Osteocyte (in vitro differentiated cells): ENCODE data around the gene CACNA1D. TPM values are rescaled to one million over a fixed set of nuclear protein-coding genes. Genes with fewer than 3 reads are reported as not detected.

Source experiments
- DNase-seq: peaks from one replicate; pipeline ENCODE4 v3.0.0; 2021; ENCODE audit warnings: mixed read lengths; ENCODE audit not compliant: unreplicated experiment; ENCODE audit errors: extremely low spot score
- H3K27ac Mint-ChIP-seq: one replicate; pipeline ENCODE4 v1.8.0; 2021; ENCODE audit warnings: mild to moderate bottlenecking, mixed read lengths; ENCODE audit not compliant: unreplicated experiment
- H3K27me3 Mint-ChIP-seq: one replicate; pipeline ENCODE4 v1.8.0; 2021; ENCODE audit warnings: mixed read lengths; ENCODE audit not compliant: unreplicated experiment
- H3K36me3 Mint-ChIP-seq: one replicate; pipeline ENCODE4 v1.8.0; 2021; ENCODE audit warnings: mixed read lengths; ENCODE audit not compliant: unreplicated experiment
- H3K4me1 Mint-ChIP-seq: one replicate; pipeline ENCODE4 v1.8.0; 2021; ENCODE audit warnings: mixed read lengths; ENCODE audit not compliant: unreplicated experiment
- H3K4me3 Mint-ChIP-seq: one replicate; pipeline ENCODE4 v1.8.0; 2021; ENCODE audit warnings: mild to moderate bottlenecking, moderate library complexity, mixed read lengths; ENCODE audit not compliant: unreplicated experiment
- H3K9me3 Mint-ChIP-seq: one replicate; pipeline ENCODE4 v1.8.0; 2021; ENCODE audit warnings: mixed read lengths; ENCODE audit not compliant: unreplicated experiment
- total RNA-seq: library from RNA; stranded (reverse); gene quantifications from 2 replicates; pipeline ENCODE4 v1.2.1, GENCODE V29; 2021
- TF ChIP-seq, protein P1 (sequence below): fragments of 200-600 bp; sonication (generic); IDR thresholded peaks from 2 replicates; pipeline ENCODE4 v1.5.0; 2021; ENCODE audit warnings: antibody characterized with exemption, mild to moderate bottlenecking, moderate library complexity

The CACNA1D gene
- total RNA-seq, 1 donor from 2014 or later: 0.48 TPM

DNA sequence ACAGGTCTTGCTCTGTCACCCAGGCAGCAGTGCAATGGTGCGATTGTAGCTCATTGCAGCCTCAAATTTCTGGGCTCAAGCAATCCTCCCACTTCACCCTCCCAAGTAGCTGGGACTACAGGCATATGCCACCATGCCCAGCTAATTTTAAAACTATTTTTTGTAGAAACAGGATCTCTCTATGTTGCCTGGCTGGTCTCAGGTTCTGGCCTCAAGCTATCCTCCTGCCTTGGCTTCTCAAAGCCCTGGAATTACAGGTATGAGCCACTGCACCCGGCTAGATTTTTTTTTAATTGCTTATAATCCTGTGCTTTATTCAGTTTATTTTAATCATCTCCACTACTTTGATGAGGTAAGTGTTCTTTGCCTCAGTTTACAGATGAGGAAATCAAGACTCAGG lies 195.3 kb downstream of the CACNA1D start:
- TF ChIP-seq, protein P1, sequence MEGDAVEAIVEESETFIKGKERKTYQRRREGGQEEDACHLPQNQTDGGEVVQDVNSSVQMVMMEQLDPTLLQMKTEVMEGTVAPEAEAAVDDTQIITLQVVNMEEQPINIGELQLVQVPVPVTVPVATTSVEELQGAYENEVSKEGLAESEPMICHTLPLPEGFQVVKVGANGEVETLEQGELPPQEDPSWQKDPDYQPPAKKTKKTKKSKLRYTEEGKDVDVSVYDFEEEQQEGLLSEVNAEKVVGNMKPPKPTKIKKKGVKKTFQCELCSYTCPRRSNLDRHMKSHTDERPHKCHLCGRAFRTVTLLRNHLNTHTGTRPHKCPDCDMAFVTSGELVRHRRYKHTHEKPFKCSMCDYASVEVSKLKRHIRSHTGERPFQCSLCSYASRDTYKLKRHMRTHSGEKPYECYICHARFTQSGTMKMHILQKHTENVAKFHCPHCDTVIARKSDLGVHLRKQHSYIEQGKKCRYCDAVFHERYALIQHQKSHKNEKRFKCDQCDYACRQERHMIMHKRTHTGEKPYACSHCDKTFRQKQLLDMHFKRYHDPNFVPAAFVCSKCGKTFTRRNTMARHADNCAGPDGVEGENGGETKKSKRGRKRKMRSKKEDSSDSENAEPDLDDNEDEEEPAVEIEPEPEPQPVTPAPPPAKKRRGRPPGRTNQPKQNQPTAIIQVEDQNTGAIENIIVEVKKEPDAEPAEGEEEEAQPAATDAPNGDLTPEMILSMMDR: no peak
- no peak overlapping the region for H3K27ac Mint-ChIP-seq
- no peak overlapping the region for H3K4me3 Mint-ChIP-seq
- H3K27me3 Mint-ChIP-seq: peaks cover 51% of the 10 kb centered on the region
- no peaks in the 10 kb centered on the region for H3K9me3 Mint-ChIP-seq
- DNase-seq: no peak
- H3K36me3 Mint-ChIP-seq: no peaks in the 10 kb centered on the region
- no peaks in the 10 kb centered on the region for H3K4me1 Mint-ChIP-seq

DNA sequence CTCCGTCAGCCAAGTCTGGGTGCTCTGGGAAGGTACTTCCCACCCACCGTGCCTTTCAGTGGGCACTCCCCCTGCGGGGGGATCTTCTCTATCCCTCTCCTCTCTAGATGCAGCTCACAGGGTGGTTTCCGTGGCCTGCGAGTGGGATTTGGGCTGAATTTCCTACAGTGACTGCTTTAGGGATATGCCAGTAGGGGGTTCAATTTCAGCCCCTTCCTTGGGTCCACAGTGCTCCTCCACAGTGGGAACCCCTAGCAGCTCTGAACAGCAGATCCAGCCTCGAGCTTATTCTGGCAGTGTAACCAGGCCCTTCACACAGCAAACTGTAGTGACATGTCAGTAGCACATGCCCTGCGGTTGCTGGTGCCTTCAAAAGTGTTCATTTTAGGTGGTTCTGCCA lies 196.1 kb downstream of the CACNA1D start:
- peaks cover 46% of the 10 kb centered on the region for H3K27me3 Mint-ChIP-seq
- H3K36me3 Mint-ChIP-seq: no peaks in the 10 kb centered on the region
- H3K4me3 Mint-ChIP-seq: no peak overlapping the region
- TF ChIP-seq, protein P1: no peak
- H3K9me3 Mint-ChIP-seq: no peaks in the 10 kb centered on the region
- no peak for DNase-seq
- no peak overlapping the region for H3K27ac Mint-ChIP-seq
- H3K4me1 Mint-ChIP-seq: no peaks in the 10 kb centered on the region

GRCh38 chr3:53691349-53691748 lies 196.9 kb downstream of the CACNA1D start:
- TF ChIP-seq, protein P1: no peak
- H3K4me1 Mint-ChIP-seq: no peaks in the 10 kb centered on the region
- no peak overlapping the region for H3K4me3 Mint-ChIP-seq
- peaks cover 41% of the 10 kb centered on the region for H3K27me3 Mint-ChIP-seq
- no peaks in the 10 kb centered on the region for H3K9me3 Mint-ChIP-seq
- no peaks in the 10 kb centered on the region for H3K36me3 Mint-ChIP-seq
- no peak overlapping the region for H3K27ac Mint-ChIP-seq
- DNase-seq: no peak

DNA sequence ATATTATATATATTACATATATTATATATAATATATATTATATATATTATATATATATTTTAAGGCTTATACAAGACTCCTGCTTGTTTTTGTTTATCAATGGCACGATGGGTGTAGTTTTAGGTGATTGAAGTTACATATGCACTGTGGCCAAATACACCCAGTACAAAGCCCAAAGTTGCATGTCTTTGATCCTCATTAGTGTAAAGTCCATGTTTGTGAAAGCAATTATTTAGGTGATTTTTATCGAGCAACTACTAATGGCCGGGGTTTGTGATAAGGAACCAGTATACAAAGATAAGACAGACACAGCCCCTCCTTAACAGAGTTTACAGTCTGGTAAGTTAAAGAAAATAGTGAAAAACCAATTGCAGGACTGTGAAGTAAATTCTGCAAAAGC lies 197.5 kb downstream of the CACNA1D start:
- DNase-seq: no peak
- Mint-ChIP-seq H3K4me3 (no peak overlapping the region), H3K36me3 (no peaks in the 10 kb centered on the region), H3K9me3 (no peaks in the 10 kb centered on the region), H3K4me1 (no peaks in the 10 kb centered on the region), H3K27ac (no peak overlapping the region), H3K27me3 (peaks cover 41% of the 10 kb centered on the region)
- TF ChIP-seq, protein P1: no peak

DNA sequence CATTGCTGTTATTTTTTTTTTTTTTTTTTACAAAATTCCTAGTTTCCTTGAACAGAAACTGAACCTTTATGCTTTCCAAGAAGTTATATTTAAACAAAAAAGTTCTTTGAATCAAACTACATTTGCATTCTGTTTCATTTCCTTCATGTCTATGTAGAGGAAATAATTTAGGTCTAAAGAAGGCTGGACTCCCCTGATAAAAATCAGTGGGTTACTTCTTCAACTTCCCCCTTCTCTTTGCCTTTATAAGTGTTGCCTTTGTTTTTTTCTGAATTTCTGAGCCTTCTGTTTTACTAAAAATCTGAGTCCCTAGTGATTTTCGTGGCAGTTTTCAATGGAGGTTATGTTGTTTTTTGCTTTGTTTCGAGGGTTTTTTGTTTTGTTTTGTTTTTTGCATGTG lies 199.0 kb downstream of the CACNA1D start:
- Mint-ChIP-seq H3K4me1 (no peaks in the 10 kb centered on the region), H3K4me3 (no peak overlapping the region), H3K9me3 (no peaks in the 10 kb centered on the region), H3K27ac (no peak overlapping the region), H3K36me3 (no peaks in the 10 kb centered on the region), H3K27me3 (peaks cover 50% of the 10 kb centered on the region)
- no peak for DNase-seq
- TF ChIP-seq, protein P1: no peak
